Skin of body (tissue), 2 donors: ENCODE measurements around the gene KLHL20. TPM values are rescaled to one million over a fixed set of nuclear protein-coding genes. Genes with fewer than 3 reads are reported as not detected.
"Not testable (repeated sequence)": the region's sequence is repeated elsewhere in the genome, so short reads cannot be mapped to it uniquely, and the experiment has no call there.

Experiments used
- DNase-seq: peaks from one replicate; lab custom pipeline; 2025; lab: John Stamatoyannopoulos, UW
- total RNA-seq: library from RNA; depleted of rRNA; stranded (reverse); fragments of >200 nt; gene quantifications from one replicate; pipeline ENCODE4 v1.2.3, GENCODE V29; 2014

The KLHL20 gene
- total RNA-seq, 1 donor from 2014 or later: 31.1 TPM

DNA sequence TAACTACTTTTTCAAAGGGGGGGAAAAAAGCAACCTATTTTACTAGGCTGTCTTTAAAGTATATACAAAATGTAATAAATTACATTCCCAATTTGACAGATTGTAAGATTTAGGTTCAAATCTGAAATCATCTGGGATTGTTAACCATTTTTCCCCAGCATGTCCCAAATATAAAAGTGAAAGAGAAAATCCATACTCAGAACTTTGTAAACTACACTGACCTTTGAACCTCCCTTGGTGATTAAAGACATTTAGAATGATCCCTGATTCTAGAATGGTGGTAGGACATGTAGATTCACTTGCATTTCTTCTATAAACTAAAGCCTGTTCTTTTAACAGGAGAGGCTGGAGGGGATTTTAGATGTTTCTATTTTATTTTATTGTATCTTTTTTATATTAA, 39.0 kb downstream of the KLHL20 start:
- no peak for DNase-seq

DNA sequence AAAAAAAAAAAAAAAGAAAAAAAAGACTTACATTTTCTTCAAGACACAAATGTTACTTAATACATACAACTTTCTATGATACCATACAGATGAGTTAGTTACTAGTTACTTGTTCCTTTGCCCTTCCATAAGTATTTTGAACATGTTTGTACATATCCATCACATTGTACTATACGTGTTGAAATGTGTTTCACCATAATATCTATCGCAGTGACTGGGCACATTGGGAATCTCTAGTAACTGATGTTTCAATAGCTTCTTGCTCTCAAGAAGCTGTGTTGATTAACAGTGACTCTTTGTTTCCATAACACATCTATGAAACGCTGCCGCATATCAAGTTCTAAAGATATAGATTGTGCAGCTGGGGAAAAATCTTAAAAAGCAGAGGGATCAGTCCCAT, 42.9 kb downstream of the KLHL20 start:
- no peak for DNase-seq

DNA sequence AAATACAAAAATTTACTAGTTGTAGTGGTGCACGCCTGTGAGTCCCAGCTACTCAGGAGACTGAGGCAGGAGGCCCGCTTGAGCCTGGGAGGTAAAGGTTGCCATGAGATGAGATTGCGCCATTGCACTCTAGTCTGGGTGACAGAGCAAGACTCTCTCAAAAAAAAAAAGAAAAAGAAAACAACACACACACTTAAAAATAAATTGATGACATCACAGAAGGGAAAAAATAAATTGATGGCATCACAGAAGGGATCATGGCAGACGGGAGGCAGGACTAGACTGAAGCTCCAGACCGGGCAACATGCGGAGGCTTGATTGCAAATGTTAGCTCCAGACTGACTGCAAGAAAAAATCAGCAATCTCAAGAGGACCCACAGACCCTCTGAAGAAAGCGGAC, 43.3 kb downstream of the KLHL20 start:
- no peak for DNase-seq

DNA sequence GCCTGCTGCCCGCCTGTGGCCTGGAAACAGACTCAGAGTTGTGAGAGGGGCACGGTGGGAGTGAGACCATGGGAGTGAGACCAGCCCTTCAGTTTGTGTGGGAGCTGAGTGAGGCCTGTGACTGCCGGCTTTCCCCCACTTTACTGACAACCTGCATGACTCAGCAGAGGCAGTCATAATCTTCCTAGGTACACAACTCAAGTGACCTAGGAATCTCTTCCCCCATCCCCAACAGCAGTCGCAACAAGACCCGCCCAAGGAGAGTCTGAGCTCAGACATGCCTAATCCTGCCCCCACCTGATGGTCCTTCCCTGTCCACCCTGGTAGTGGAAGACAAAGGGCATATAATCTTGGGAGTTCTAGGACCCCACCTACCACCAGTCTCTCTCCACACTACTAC, 44.2 kb downstream of the KLHL20 start:
- DNase-seq: no peak

DNA sequence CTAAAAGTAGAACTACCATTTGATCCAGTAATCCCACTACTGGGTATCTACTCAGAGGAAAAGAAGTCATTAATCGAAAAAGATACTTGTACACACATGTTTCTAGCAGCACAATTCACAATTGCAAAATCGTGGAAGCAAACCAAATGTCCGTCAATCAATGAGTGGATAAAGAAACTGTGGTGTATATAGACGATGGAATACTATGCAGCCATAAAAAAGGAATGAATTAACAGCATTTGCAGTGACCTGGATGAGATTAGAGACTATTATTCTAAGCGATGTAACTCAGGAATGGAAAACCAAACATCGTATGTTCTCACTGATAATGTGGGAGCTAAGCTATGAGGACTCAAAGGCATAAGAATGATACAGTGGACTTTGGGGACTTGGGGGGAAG, 49.5 kb downstream of the KLHL20 start:
- not testable (repeated sequence) for DNase-seq

DNA sequence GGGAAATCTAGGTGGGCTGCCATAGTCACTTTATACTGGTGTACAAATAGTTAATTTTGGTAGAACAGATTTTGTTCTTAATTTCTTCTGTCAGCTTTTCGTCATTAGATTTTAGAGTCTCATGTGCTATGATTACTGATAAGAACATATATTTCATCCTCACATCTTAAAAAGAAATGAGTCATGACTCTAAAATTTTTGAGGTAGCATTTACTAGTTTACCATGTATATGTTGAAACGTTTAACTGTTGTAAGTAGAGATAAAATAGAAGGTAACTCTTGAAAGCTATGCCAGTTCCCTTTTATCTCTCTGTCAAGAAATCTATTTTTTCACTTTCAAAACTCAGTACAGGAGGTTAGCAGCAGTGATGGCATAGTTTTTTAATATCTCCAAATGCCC, 53.4 kb downstream of the KLHL20 start:
- DNase-seq: no peak

DNA sequence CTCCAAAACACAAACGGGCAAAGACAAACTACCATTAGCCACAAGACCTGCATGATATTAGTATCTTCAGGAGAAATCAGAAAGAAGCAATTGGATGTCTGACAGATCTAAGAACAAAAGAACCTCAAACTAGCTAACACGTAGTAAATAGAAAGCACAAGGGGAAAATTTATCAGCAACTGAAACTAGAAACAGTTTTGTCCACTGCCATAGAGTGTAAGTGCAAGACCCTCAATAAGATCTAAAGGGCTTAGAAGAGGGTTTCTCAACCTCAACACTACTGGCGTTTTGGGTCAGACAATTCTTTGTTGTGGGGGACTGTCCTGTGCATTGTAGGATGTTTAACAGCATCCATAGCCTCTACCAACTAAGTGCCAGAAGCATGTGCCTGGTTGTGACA, 54.0 kb downstream of the KLHL20 start:
- no peak for DNase-seq

DNA sequence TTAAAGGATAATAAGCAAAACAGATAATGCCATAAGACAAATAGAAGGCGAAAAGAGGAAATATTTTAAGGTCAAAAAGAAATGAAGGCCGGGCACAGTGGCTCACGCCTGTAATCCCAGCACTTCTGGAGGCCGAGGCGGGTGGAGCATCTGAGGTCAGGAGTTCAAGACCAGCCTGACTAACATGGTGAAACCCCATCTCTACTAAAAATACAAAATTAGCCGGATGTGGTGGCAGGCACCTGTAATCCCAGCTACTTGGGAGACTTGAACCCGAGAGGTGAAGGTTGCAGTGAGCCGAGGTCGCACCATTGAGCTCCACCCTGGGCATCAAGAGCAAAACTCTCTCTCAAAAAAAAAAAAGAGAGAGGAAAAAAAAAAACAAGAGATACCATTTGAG, 55.5 kb downstream of the KLHL20 start:
- DNase-seq: not testable (repeated sequence)

DNA sequence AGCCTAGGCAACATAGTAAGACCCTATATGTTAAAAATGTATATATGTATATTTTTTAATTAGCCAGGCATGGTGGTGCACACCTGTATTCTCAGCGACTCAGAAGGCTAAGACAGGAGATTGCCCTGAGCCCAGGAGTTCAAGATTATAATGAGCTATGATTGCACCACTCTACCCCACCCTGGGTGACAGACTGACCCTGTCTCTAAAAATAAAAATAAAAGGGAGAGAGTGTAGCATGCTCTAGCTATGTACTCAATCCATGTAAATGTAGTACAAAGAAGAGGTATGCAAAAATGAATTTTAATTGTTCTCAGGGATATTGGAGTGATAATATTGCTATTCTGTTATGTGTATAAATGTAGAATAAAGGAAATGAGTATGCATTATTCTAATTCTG, 56.8 kb downstream of the KLHL20 start:
- DNase-seq: no peak

DNA sequence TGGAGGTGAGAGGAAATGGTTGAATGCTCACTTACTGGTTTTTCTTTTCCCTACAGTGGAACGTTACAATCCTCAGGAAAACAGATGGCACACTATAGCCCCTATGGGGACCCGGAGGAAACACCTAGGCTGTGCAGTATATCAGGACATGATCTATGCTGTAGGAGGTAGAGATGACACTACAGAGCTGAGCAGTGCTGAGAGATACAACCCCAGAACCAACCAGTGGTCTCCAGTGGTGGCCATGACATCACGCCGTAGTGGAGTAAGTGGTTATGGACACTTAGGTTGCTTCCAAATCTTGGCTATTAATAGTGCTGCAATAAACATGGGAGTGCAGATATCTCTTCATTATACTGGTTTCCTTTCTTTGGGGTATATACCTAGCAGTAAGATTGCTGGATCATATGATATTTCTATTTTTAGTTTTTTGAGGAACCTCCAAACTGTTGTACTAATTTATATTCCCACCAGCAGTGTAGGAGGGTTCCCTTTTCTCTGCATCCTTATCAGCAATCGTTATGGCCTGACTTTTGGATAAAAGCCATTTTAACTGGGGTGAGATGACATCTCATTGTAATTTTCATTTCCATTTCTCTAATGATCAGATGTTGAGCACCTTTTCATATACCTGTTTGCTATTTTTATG, 60.9 kb downstream of the KLHL20 start:
- no peak for DNase-seq

DNA sequence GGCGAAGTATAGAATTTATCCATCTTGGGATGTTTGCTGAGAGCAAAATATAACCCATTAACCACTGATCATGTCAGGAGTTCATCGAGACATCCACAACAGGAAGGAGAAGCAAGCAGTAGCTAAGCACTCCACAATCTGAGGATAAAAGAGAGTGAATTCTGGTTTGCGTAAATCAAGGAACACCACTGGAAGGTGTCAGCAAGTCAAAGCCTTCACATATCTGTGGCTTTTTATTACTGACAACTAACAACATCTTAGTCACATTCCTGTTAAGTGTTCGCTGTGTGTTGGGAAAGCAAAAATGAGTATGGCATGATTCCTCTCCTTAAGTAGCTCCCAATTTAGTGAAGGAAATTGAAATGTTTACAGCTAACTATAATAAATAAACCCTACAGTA, 65.2 kb downstream of the KLHL20 start:
- no peak for DNase-seq

DNA sequence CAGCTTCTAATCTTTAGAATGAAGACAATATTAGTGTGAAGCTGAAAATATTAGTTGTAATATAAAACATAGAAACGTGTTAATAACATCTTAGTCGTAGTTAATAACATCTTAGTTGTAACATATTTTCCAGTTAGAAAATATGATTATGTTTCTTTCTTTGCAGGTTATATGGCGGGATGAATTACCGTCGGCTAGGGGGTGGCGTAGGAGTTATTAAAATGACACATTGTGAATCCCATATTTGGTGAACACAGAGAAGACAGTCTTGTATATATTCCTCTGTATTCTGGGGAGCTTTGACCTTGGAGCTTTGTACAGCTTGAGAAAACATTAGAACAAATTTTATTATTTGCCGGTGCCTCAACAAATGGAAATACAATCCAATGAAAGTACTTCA, 70.2 kb downstream of the KLHL20 start:
- no peak for DNase-seq

DNA sequence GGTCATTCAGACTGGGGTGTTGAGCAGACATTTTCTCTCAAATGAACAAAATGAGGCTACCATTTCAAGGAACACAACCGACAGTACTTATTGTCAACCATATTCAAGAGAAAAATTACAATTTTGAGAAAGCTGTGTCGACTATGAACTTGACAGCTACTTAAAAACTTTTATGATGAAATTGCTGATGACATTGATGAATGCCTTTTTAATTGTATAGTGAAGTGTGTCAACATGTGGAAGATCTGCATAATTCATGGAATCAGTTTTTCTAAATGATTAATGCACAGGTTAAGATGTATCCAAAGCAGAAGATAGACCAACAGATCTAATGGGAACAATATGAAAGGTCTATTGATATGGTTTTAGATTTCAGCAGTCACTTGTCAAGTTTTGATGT, 75.1 kb downstream of the KLHL20 start:
- DNase-seq: no peak

DNA sequence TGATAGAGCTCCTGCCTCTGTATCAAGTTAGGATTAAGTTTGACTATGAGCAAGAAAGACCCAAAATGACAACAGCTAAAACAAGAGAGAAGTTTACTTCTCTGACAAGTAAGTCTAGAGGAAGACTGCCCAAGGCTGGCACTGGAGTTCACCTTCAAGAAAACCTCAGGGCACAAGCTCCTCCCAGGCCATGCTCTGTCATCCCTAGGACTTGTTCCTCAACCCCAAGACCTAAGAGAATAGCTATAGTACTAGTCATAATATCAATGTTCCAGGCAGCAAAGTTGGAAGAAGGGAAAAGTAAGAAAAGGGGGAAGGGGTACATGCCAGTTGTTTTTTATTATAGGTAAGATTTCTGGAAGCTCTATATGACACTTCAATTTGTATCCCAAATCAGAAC, 83.3 kb downstream of the KLHL20 start:
- DNase-seq: no peak

DNA sequence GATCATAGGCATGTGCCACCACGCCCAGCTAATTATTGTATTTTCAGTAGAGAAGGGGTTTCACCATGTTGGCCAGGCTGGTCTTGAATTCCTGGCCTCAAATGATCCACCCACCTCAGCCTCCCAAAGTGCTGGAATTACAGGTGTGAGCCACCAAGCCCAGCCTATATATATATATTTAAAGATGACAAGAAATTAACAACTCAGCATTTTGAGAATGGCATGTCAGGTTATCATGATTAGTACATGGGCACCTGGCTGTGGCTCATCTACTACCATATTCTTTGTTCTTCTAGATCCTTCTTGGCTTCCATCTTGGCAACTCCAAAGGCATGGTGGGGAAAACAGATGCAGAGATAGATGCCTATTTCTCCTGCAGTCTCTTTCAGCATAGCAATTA, 85.2 kb downstream of the KLHL20 start:
- DNase-seq: not testable (repeated sequence)

DNA sequence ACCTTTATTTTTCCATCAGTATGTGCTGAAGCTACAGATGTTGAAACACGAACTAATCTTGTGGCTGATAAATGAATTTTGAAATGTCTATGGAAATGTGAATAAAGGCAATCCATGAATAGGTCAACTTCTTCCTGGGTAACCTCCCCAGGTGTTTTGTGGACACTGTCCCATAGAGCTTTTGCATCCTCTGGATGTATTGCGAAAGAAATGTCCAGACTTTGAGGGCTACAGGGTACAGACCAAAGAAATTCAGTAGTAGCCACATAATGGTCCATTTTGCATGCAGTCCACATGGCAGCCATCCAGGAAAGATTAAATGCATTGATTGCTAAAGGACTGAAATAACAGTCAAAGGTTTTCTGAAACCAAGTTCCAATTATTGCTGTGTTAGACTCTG, 88.2 kb downstream of the KLHL20 start:
- no peak for DNase-seq

DNA sequence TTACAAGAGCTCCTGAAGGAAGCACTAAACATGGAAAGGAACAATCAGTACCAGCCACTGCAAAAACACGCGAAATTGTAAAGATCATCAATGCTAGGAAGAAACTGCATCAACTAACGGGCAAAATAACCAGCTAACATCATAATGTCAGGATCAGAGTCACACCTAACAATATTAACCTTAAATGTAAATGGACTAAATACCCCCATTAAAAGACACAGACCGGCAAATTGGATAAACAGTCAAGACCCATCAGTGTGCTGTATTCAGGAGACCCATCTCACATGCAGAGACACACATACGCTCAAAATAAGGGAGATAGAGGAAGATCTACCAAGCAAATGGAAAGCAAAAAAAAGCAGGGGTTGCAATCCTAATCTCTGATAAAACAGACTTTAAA, 98.9 kb downstream of the KLHL20 start:
- DNase-seq: not testable (repeated sequence)

DNA sequence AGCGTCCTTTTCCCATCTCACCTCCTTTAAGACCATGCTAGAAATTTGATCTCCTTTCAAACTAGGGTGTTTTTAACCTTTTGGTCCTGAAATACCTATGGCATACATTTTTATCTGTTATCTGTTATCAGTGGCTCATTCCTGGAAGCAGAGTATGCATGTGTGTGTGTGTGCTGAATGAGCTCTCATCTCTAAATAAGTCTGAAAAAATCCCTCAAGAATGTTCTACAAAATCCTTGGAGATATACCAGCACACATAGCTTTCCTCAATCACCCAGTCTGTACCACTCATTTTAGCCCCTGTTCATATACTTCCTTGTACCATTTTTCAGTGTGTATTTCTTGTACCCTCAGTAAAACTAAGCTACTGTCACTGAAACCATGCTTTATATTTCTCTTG, 103.7 kb downstream of the KLHL20 start:
- no peak for DNase-seq

DNA sequence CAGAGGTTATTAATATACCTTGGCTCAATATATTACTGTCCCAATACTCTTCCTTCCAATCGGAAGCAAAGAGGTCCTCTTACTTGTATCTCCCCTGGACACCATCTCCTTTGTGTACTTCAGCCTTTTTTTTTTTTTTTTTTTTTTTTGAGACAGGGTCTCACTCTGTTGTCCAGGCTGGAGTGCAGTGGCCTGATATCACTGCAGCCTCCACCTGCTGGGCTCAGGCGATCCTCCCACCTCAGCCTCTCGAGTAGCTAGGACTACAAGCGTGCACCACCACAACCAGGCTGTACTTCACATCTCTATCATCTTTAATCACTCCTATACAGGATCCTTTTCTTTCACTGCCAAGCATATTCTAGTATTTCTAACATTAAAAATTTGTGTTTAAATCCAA, 106.9 kb downstream of the KLHL20 start:
- no peak for DNase-seq

DNA sequence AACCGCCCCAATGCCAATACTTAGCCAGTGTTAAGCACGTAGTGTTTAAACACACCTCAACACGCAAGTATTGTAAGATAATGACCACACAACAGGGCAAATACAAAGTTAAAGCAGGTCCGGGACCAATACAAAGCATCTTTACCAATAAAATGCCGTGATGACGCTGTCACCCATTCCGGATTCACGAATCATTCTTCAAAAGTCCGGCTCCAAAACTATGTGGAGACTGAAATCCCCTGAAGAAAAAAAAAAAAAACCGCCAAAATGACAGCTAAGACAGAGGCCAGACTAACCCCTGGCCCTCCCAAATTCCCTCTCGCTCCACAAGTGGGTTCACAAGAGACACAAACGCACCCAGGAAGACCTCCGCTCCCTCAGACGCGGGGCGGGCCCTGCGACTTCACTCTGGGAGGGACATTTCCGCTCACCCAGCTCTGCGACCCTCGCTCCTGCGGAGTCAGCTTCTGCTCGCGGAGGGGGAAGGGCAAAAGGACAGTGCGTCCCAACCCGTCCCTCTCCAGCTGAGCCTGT, 109.1 kb downstream of the KLHL20 start:
- no peak for DNase-seq

DNA sequence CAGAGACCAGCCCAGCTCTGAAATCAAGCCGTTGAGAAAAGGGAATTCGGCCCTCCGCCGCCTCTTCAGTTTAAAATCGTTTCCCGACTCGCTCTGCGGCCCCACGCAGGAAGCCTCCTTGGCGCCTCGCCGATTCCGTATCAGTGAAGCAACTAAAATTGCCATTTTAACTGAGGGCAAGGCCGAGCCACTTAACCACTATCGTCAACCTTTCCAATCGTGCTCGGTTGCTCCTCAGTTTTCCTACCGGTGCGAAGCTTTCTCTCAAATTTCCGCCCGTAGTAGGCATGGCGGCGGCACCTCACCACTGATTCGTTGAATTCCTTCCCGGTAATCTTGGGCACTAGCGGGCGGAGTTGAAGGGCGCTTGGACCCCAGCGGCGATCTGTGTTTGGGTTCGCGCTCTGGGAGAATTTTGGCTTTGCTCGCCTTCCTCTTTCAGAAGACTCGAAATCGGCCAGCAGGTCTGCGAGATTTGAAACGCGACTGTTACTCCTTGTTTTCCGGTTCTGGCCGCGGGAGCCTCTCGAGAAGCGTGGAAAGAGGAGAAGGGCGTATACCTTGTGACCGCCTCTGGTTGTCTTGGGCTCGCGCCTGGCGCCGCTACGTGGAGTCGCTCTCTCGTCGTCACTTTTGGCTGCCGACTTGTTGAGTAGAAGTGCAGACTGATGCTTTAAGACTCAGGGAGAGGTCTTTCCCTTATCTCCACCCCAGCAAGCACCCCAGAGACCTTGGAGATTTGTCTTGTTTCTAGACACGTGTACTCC, 109.7 kb downstream of the KLHL20 start, which contains the start of the genes CENPL and DARS2:
TSS of gene CENPL (minus strand) at position 569 of the 767 bp plus-strand sequence. CDS start 13,584 bp downstream, outside the sequence.
TSS of gene DARS2 (plus strand) at position 359 of the 767 bp plus-strand sequence. CDS start 557 bp downstream, outside the sequence.
- peak; percentile 99 for DNase-seq

DNA sequence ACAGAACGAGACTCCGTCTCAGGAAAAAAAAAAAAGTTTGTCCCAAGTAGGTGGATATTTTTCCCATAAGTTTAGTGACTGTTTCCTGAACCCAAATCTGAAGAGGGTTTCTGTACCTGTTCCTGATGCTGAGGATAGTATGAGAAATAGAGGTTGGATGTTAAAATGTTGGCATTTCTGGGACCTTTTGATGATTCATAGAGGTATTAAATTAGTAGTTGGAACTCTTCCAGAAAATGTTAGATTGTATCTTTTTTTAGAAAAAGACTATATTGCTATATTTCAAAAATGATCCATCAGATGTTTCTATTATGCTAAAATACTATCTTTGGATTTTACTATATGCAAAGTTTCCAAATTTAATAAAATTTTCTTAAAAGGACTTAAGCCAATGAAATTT, 112.8 kb downstream of the KLHL20 start:
- DNase-seq: no peak

DNA sequence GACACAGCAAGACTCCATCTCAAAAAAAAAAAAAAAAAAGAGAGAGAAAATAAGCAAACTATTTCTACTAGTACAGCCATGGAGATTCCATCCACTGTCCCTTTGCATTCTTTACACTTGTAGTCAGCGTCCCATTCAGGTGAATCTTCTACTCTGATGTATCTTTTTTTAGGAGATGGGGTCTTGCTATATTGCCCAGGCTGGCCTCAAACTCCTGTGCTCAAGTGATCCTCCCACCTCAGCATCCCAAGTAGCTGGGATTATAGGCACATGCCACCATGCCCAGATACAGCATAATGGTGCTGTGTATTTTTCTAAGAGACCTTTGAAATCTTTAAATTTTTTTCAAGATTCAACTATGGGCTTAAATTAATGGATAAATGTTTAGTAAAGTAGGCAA, 118.0 kb downstream of the KLHL20 start:
- DNase-seq: no peak
